ENCODE data around the gene IL1RAPL2. TPM values are rescaled to one million over a fixed set of nuclear protein-coding genes. Genes with fewer than 3 reads are reported as not detected.

Gene IL1RAPL2
- total and polyA plus RNA-seq, 2 of the 8 experiments (the other 6 are each of a cell fraction or from before 2014, with no cell fraction given): 0.20 to 1.3 TPM

GRCh38 chrX:105282077-105282476, 716.1 kb downstream of the IL1RAPL2 start:
- H3K9ac ChIP-seq (replicated peaks in 1 of 4; ENCODE audit: extremely low read depth in 1 of 4, low read depth in 3 of 4, low read length in 3 of 4): no peak overlapping the region
- no peak overlapping the region for H3K4me3 ChIP-seq (ENCODE audit: extremely low read depth in 1 of 4, insufficient read depth in 2 of 4, low read depth in 3 of 4, low read length in 4 of 4)
- H3K27ac ChIP-seq (ENCODE audit: low read depth, low read length): no peak overlapping the region
- H3K79me2 ChIP-seq (ENCODE audit: control insufficient read depth in 1 of 2, insufficient read depth in 2 of 2, low read length in 2 of 2): no peaks in the 10 kb centered on the region
- no peaks in the 10 kb centered on the region for H3K36me3 ChIP-seq (ENCODE audit: control insufficient read depth in 2 of 4, insufficient read depth in 4 of 4, low read length in 3 of 4)
- H3K4me2 ChIP-seq (ENCODE audit: insufficient read depth in 1 of 2, low read depth in 2 of 2, low read length in 2 of 2): no peak overlapping the region
- H2BK12ac ChIP-seq (ENCODE audit: low read depth, low read length): no peak overlapping the region
- H3K4me1 ChIP-seq (replicated peaks in 1 of 4; ENCODE audit: control insufficient read depth in 3 of 4, insufficient read depth in 4 of 4, low read length in 3 of 4): no peaks in the 10 kb centered on the region
- no peak overlapping the region for H3K4ac ChIP-seq (replicated peaks; ENCODE audit: insufficient read length, low read depth, low read length)
- no peak overlapping the region for H3K18ac ChIP-seq (ENCODE audit: extremely low read depth, low read length)
- no peak overlapping the region for H3K14ac ChIP-seq (ENCODE audit: insufficient read length)
- CTCF ChIA-PET (ENCODE audit: partially characterized antibody): no interaction called here
- TF ChIP-seq CEBPB (IDR thresholded peaks at IDR 0.05; ENCODE audit: low read depth, low read length): no peak
- no peak for TF ChIP-seq EP300 (IDR thresholded peaks at IDR 0.05; ENCODE audit: borderline replicate concordance in 1 of 2, low read depth in 2 of 2, low read length in 2 of 2)
- H4K8ac ChIP-seq (ENCODE audit: extremely low read depth, insufficient read depth, low read length): no peak overlapping the region
- H4K5ac ChIP-seq (ENCODE audit: insufficient read length, low read depth, low read length): no peak overlapping the region
- H2AFZ ChIP-seq (ENCODE audit: low read length): no peak overlapping the region
- no peaks in the 10 kb centered on the region for H3K23me2 ChIP-seq (ENCODE audit: low read depth, low read length)
- no peaks in the 10 kb centered on the region for H3K27me3 ChIP-seq (replicated peaks in 1 of 4; ENCODE audit: control insufficient read depth in 3 of 4, extremely low read depth in 1 of 4, insufficient read depth in 3 of 4, low read length in 3 of 4)
- no peak overlapping the region for H2AK5ac ChIP-seq (ENCODE audit: low read depth, low read length)
- no peak overlapping the region for H3K23ac ChIP-seq (ENCODE audit: insufficient read length)
- H2BK20ac ChIP-seq (ENCODE audit: low read length): no peak overlapping the region
- DNase-seq (ENCODE audit: low read depth in 1 of 2, low spot score in 2 of 2) (no peak), FAIRE-seq (no peak)
- POLR2A ChIA-PET (ENCODE audit: partially characterized antibody): no interaction called here
- H2BK120ac ChIP-seq (replicated peaks; ENCODE audit: low read depth, low read length): no peak overlapping the region
- H4K20me1 ChIP-seq (replicated peaks in 1 of 2; ENCODE audit: control insufficient read depth in 1 of 2, insufficient read depth in 2 of 2, low read length in 2 of 2): no peaks in the 10 kb centered on the region
- no peak overlapping the region for H4K91ac ChIP-seq (replicated peaks; ENCODE audit: insufficient read length, low read length)
- H2BK15ac ChIP-seq (ENCODE audit: low read length): no peak overlapping the region
- no peak overlapping the region for H3K56ac ChIP-seq (replicated peaks; ENCODE audit: insufficient read length, low read depth, low read length)
- H2BK5ac ChIP-seq (ENCODE audit: low read depth, low read length): no peak overlapping the region
- WGBS, 2 experiments (ENCODE audit: extremely low coverage in 1 of 2, insufficient coverage in 1 of 2, insufficient read length in 1 of 2, insufficient replicate concordance in 2 of 2, low coverage in 1 of 2, low lambda C conversion rate in 2 of 2, missing lambda C conversion rate in 1 of 2): 100% methylated on average over 1 of the region's 1 CpG; no CpG with 5 or more reads in 1 of the 2 experiments
- H3K79me1 ChIP-seq (ENCODE audit: low read depth, low read length): no peaks in the 10 kb centered on the region
- H3K9me3 ChIP-seq (ENCODE audit: insufficient read depth in 2 of 2, low read depth in 1 of 2, low read length in 1 of 2): no peaks in the 10 kb centered on the region

All from H1 (cell line).